ENCODE data around the gene UBASH3A.

DNA sequence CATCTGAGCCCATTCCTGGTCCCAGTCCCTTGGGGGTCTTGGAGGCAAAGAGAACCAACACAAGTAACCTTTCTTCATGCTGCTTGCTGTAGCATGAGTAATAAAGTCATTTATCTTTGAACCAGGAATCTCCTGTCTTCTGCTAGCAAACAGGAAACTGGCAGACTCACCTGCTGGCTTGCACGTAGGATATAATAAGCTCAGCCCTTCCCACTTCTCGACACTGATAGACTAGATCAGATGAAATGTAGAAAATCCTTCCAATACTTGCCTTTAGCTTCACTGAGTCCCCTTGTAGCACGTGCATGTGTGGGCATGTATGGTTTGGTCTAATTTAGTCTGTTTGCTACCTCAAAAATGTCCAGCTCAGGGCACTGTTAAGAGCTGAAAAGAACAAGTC is 46.4 kb upstream of the UBASH3A start:
- TF ChIP-seq, protein P1, sequence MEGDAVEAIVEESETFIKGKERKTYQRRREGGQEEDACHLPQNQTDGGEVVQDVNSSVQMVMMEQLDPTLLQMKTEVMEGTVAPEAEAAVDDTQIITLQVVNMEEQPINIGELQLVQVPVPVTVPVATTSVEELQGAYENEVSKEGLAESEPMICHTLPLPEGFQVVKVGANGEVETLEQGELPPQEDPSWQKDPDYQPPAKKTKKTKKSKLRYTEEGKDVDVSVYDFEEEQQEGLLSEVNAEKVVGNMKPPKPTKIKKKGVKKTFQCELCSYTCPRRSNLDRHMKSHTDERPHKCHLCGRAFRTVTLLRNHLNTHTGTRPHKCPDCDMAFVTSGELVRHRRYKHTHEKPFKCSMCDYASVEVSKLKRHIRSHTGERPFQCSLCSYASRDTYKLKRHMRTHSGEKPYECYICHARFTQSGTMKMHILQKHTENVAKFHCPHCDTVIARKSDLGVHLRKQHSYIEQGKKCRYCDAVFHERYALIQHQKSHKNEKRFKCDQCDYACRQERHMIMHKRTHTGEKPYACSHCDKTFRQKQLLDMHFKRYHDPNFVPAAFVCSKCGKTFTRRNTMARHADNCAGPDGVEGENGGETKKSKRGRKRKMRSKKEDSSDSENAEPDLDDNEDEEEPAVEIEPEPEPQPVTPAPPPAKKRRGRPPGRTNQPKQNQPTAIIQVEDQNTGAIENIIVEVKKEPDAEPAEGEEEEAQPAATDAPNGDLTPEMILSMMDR (IDR thresholded peaks at IDR 0.05; ENCODE audit: borderline replicate concordance, extremely low read depth, low read length, poor library complexity, severe bottlenecking), result no peak
- no peak for TF ChIP-seq EZH2 (IDR thresholded peaks at IDR 0.05; ENCODE audit: borderline replicate concordance, low read depth, low read length, severe bottlenecking)
